ENCODE data around the gene CCDC148.

CCDC148 gene

DNA sequence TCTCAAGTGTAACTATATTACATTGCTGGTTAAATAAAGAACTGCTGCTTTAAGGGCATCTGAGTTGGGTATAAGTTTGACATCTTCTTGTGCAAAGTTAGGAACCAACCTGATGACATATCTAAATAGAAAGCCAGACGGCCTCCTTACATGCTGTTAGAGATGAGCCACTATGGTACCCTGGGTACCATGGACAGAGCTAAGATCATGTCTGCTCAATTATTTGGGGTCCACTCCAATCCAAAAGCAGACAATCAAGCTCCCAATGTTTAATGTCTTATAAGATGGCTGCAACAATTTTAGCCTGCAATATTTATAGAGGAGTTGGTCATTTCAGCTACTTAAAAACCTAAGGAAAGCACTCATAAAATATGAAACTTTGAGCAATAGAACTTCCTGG, 268.6 kb downstream of the CCDC148 start:
- CTCF ChIA-PET = interaction anchor here (1.8 kb wide), 1 partner anchor 9 kb away, joined by 10 read pairs; no protein-coding TSS in a partner anchor

GRCh38 chr2:158184556-158185343, 271.8 kb downstream of the CCDC148 start:
- Histone ChIP-seq H3K9me3 (ENCODE audit: control insufficient read depth, insufficient read depth, low read depth, low read length) (no peaks in the 10 kb centered on the region), H3K4me3 (ENCODE audit: low read depth, low read length) (no peak overlapping the region), H3K4me1 (ENCODE audit: control insufficient read depth, insufficient read depth, low read length) (no peaks in the 10 kb centered on the region), H3K27ac (ENCODE audit: extremely low read depth, low read depth, low read length) (no peak overlapping the region), H3K36me3 (ENCODE audit: control insufficient read depth in 2 of 2, insufficient read depth in 1 of 2, low read length in 2 of 2) (no peaks in the 10 kb centered on the region)
- TF ChIP-seq ZSCAN30 (tag by site-specific recombination; IDR thresholded peaks at IDR 0.05) (no peak), GLIS2 (tag by site-specific recombination; IDR thresholded peaks at IDR 0.05) (no peak), ELK4 (IDR thresholded peaks at IDR 0.05; ENCODE audit: borderline replicate concordance, low read depth, low read length) (no peak), ZNF555 (tag by site-specific recombination; conservative IDR thresholded peaks at IDR 0.05) (no peak), ZNF366 (tag by site-specific recombination; conservative IDR thresholded peaks at IDR 0.05) (no peak), SP3 (tag by site-specific recombination; IDR thresholded peaks at IDR 0.05) (no peak), KLF9 (tag by site-specific recombination; IDR thresholded peaks at IDR 0.05; ENCODE audit: low read depth) (no peak), ZNF596 (tag by site-specific recombination; IDR thresholded peaks at IDR 0.05) (no peak), ZNF391 (tag by site-specific recombination; IDR thresholded peaks at IDR 0.05; ENCODE audit: borderline replicate concordance, low read depth) (no peak)
- POLR2A ChIA-PET = no interaction called here
- CTCF ChIA-PET = interaction anchor here (1.0 kb wide), 1 partner anchor 13 kb away, joined by 3 read pairs; no protein-coding TSS in a partner anchor

More for the DNA sequence above, 268.6 kb downstream of the CCDC148 start:
- Histone ChIP-seq H3K9me3 (ENCODE audit: control insufficient read depth, insufficient read depth, low read depth, low read length) (no peaks in the 10 kb centered on the region), H3K36me3 (ENCODE audit: control insufficient read depth in 2 of 2, insufficient read depth in 1 of 2, low read length in 2 of 2) (no peaks in the 10 kb centered on the region), H3K4me3 (ENCODE audit: low read depth, low read length) (no peak overlapping the region), H3K27ac (ENCODE audit: extremely low read depth, low read depth, low read length) (no peak overlapping the region), H3K4me1 (ENCODE audit: control insufficient read depth, insufficient read depth, low read length) (peaks cover 6% of the 10 kb centered on the region)
- POLR2A ChIA-PET = no interaction called here
- TF ChIP-seq ZNF26 (tag by site-specific recombination; IDR thresholded peaks at IDR 0.05) (no peak), REST (tag by site-specific recombination; IDR thresholded peaks at IDR 0.05) (peak; percentile 92)

GRCh38 chr2:158184001-158184400, 272.6 kb downstream of the CCDC148 start:
- Histone ChIP-seq H3K9me3 (ENCODE audit: control insufficient read depth, insufficient read depth, low read depth, low read length) (no peaks in the 10 kb centered on the region), H3K27ac (ENCODE audit: extremely low read depth, low read depth, low read length) (no peak overlapping the region), H3K36me3 (ENCODE audit: control insufficient read depth in 2 of 2, insufficient read depth in 1 of 2, low read length in 2 of 2) (no peaks in the 10 kb centered on the region), H3K4me3 (ENCODE audit: low read depth, low read length) (no peak overlapping the region), H3K4me1 (ENCODE audit: control insufficient read depth, insufficient read depth, low read length) (no peaks in the 10 kb centered on the region)
- POLR2A ChIA-PET = no interaction called here
- CTCF ChIA-PET = no interaction called here
- TF ChIP-seq ZNF514 (tag by site-specific recombination; IDR thresholded peaks at IDR 0.05) (no peak), ZEB2 (tag by site-specific recombination; IDR thresholded peaks at IDR 0.05) (no peak), ZNF211 (tag by site-specific recombination; IDR thresholded peaks at IDR 0.05; ENCODE audit: low read depth) (no peak), ZNF585B (tag by site-specific recombination; IDR thresholded peaks at IDR 0.05) (no peak), ZNF112 (tag by site-specific recombination; IDR thresholded peaks at IDR 0.05) (no peak), ZBTB8A (tag by site-specific recombination; IDR thresholded peaks at IDR 0.05) (no peak), ZFP41 (tag by site-specific recombination; IDR thresholded peaks at IDR 0.05; ENCODE audit: borderline replicate concordance) (no peak), ZXDB (tag by site-specific recombination; IDR thresholded peaks at IDR 0.05) (no peak), KLF1 (tag by site-specific recombination; IDR thresholded peaks at IDR 0.05) (no peak), ZNF155 (tag by site-specific recombination; IDR thresholded peaks at IDR 0.05) (no peak)
- TF ChIP-seq, protein P1, sequence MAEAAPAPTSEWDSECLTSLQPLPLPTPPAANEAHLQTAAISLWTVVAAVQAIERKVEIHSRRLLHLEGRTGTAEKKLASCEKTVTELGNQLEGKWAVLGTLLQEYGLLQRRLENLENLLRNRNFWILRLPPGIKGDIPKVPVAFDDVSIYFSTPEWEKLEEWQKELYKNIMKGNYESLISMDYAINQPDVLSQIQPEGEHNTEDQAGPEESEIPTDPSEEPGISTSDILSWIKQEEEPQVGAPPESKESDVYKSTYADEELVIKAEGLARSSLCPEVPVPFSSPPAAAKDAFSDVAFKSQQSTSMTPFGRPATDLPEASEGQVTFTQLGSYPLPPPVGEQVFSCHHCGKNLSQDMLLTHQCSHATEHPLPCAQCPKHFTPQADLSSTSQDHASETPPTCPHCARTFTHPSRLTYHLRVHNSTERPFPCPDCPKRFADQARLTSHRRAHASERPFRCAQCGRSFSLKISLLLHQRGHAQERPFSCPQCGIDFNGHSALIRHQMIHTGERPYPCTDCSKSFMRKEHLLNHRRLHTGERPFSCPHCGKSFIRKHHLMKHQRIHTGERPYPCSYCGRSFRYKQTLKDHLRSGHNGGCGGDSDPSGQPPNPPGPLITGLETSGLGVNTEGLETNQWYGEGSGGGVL (tag by site-specific recombination; IDR thresholded peaks at IDR 0.05) = no peak
- TF ChIP-seq, protein P2, sequence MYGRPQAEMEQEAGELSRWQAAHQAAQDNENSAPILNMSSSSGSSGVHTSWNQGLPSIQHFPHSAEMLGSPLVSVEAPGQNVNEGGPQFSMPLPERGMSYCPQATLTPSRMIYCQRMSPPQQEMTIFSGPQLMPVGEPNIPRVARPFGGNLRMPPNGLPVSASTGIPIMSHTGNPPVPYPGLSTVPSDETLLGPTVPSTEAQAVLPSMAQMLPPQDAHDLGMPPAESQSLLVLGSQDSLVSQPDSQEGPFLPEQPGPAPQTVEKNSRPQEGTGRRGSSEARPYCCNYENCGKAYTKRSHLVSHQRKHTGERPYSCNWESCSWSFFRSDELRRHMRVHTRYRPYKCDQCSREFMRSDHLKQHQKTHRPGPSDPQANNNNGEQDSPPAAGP (tag by site-specific recombination; IDR thresholded peaks at IDR 0.05) = no peak
